D341Med (cell line): ENCODE measurements around the gene TSEN2.
"Not testable (repeated sequence)": the region's sequence is repeated elsewhere in the genome, so short reads cannot be mapped to it uniquely, and the experiment has no call there.

Experiments
- DNase-seq: peaks from one replicate; pipeline ENCODE4 v3.0.0; 2012; ENCODE audit warnings: low spot score

Gene TSEN2

GRCh38 chr3:12507591-12508281, 23.5 kb downstream of the TSEN2 start:
- DNase-seq = no peak

GRCh38 chr3:12508291-12508700, 24.0 kb downstream of the TSEN2 start:
- DNase-seq = no peak

DNA sequence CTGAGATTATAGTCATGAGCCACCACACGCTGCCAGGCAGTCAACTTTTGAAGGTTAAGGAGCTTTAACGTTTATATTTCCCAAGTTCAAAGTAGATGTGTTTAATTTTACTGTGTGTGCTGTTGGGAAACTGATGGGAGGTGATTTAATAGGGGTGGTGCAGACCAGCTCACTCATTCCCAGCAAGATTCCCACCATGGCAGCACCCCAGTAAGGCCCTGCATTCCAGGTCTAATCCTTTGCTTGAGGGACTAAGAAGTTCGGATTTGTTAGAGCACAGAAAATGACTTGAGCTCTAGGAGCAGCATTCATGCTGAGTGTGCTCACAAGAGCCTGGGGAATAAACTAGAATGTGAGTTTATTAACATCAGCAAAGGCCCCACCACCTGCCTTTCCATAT, 25.2 kb downstream of the TSEN2 start:
- no peak for DNase-seq

- no peak for DNase-seq
These were observed 28.3 kb downstream of the TSEN2 start for GRCh38 chr3:12512534-12513118.

GRCh38 chr3:12513694-12514446, 29.6 kb downstream of the TSEN2 start:
- no peak for DNase-seq

- no peak for DNase-seq
These were observed 31.4 kb downstream of the TSEN2 start for GRCh38 chr3:12515631-12516030.

DNA sequence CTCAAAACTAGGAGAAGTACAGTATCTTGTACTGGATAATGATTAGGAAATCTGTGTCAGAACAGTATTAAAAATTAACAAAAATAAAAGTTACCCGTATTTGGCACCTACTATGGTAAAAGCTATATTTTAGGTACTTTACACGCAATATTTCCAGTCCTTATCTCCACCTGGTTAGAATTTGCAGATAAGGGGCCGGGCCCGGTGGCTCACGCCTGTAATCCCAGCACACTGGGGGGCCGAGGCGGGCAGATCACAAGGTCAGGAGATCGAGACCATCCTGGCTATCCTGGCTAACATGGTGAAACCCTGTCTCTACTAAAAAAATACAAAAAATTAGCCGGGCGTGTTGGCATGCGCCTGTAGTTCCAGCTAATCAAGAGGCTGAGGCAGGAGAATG, 32.6 kb downstream of the TSEN2 start:
- no peak for DNase-seq

- no peak for DNase-seq
These were observed 34.2 kb downstream of the TSEN2 start for GRCh38 chr3:12518261-12519028.

GRCh38 chr3:12521010-12521409, 36.7 kb downstream of the TSEN2 start:
- DNase-seq = no peak

DNA sequence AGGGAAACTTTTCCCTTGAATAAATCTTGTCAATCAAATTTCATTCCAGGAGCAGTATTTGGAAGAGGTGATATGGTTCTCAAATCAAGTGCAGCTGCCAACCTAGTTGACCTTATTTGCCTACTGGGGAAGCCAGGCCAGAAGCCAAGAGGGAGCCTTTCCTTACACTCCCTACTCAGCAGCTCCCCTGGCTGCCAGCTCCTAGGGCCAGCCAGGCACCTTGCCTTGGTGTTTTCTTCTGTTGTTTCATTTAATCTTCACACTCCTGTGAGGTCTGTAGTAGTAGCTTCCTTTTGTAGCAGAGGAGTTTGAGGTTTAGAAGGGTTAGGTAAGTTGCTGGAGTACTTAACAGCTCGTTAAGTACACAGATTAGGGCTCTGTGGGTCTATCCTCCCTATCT, 38.4 kb downstream of the TSEN2 start:
- no peak for DNase-seq

DNA sequence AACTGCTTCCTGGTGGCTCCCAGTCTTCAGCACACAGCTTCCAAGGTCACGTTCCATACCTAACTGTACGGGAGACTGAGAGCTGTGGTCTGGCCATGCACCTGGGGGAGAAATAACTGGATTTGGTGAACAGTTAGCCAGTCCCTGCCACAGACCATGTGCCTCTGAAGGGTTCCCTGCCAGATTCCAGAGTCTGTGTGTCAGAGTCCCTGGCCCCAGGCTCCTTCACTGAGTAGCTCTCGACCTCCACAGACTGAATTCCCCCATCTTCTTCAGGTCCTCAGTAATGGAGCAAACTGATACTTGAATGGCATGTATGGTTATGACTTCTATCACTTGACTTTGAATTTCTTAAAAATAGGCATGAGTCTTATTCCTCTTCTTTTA, 43.5 kb downstream of the TSEN2 start:
- DNase-seq = no peak

- DNase-seq = no peak
These were observed 47.9 kb downstream of the TSEN2 start for GRCh38 chr3:12532182-12532581.

DNA sequence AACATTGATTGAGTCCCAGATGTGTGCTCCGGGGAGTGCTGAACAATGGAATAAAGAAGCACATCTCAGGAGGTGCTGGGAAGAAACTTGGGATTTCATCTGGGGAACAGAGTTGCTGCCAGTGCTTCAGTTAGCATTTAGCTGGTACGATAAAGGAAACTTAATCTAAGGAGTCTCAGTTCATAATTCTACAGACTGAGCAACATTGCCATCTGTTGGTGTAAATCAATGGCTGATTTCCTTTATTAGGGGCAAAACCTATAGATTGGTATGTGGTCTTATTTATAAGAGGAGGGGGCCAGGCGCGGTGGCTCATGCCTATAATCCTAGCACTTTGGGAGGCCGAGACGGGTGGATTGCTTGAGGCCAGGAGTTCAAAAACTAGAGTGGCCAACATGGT, 52.1 kb downstream of the TSEN2 start:
- DNase-seq = no peak

- DNase-seq = peak; percentile 61
These were observed 57.3 kb downstream of the TSEN2 start for GRCh38 chr3:12541625-12542024.

- not testable (repeated sequence) for DNase-seq
These were observed 59.2 kb downstream of the TSEN2 start for GRCh38 chr3:12543497-12543896.

DNA sequence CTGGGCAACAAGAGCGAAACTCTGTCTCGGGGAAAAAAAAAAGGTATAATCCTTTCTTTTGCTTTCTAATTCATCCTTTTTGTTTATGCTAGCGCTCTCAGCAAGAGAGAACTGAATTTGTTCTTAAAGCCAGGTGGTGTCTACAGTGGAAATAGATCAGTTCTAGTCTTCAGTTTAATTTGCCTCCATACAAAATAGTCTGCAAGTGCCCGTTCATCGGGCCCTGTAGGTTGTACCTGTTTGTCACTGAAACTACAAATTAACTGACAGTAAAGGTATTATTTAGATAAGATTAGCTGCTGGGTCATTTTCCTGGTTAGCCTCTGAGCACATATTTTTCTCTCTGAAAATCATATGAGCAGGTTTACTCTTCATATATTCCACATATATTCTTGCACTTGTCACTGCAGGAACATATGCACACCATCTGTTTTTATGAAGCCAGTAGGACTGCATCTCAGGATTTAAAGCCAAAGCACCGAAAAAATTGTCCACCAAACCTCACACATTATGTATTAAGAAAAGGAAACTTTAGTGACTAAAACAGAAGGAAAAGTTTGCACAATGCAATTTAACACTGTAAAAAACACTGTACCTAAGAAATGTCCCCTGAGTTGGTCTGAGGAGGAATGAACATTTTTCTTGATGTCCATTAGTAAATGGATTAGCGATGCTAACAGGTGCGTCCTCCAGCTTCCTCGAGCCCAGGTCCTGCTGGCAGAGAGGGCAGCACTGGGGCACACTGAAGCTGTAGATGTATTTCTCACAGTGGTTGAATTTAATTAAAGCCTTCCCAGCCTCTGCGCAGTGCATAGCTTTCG, 60.6 kb downstream of the TSEN2 start:
- no peak for DNase-seq

DNA sequence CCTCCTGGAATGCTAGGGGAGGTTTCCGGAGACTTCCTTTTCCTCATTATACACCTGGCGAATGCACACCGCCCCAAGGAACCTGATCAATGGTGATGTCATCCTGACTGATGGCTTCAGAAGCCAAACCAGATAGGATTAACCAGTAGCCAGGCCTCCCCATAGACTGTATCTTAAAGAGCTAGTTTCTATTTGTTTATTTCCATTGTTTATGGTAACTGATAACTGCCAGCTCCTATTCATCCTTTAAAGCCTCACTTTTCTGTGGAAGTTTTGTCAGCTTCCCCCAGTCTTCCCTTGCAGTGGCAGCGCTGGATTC, 61.2 kb downstream of the TSEN2 start, which contains the start of gene MKRN2OS:
Gene MKRN2OS (minus strand): TSS at position 27 of the 319 bp plus-strand sequence. CDS start 35 bp downstream, outside the sequence.
- no peak for DNase-seq

GRCh38 chr3:12549971-12550760, 65.9 kb downstream of the TSEN2 start:
- DNase-seq = no peak

GRCh38 chr3:12553921-12554391, 69.7 kb downstream of the TSEN2 start:
- no peak for DNase-seq

DNA sequence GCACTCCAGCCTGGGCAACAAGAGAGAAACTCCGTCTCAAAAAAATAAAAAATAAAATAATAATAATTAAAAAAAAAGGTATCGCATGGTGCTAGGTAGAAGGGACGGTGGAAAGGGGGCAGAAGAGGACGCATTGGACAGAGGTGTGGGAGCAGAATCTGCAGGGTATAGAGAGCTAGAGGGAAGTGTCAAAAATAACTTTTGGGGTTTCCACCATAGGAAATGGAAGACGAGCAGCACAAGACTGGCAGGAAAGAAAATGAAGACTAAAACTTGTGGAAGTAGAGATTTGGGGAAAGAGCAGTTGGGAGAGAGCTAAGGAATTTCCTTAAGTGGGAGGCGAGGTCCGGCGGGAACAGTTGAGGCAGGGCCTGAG, 72.0 kb downstream of the TSEN2 start:
- DNase-seq = no peak
